CD4-positive, alpha-beta T cell treated with Interleukin-12 subunit alpha and Interleukin-12 subunit beta, for 1 hour (primary cell): ENCODE results near the gene GPC5.
"Not testable (repeated sequence)": the region's sequence is repeated elsewhere in the genome, so short reads cannot be mapped to it uniquely, and the experiment has no call there.

Experiments used
- DNase-seq: peaks from one replicate; pipeline ENCODE4 v3.0.0-alpha.2; 2020

GPC5 gene

DNA sequence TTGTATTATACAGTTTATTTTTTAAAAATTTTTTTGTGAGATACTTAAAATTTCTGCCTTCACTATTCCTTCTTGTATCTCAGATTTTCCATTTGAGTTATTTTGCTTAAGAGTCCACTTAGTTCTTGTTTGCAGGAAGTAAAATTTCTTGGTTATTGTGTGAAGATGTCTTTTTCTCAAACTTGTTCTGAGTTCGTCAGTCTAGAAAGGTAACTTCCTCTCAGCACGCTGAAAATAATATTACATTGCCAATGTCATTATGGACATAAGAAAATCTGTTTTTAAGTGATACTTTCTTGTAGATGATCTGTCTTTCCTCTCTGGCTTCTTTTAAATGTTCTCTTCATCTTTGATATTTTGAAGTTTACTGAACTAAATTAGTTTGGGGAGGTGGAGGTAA is 1096.5 kb downstream of the GPC5 start:
- DNase-seq: no peak

DNA sequence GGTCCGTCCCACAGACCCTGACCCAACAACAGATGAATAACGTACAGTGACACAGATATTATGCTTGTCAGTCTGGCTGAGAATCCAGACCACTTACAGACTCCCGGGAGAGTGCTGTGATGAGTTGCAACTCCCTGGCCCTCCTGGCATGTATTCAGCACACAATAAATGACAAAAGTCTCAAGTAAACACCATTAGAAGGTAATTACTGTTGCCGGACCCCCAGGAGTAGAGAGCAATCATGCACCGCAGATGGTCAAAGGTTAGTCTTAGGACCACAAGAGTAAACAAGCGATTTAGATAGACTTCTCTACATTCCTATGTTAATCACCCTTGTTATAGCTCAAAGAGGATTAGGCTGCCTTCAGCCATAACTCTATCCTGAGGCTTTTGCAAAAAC is 1101.8 kb downstream of the GPC5 start:
- no peak for DNase-seq

DNA sequence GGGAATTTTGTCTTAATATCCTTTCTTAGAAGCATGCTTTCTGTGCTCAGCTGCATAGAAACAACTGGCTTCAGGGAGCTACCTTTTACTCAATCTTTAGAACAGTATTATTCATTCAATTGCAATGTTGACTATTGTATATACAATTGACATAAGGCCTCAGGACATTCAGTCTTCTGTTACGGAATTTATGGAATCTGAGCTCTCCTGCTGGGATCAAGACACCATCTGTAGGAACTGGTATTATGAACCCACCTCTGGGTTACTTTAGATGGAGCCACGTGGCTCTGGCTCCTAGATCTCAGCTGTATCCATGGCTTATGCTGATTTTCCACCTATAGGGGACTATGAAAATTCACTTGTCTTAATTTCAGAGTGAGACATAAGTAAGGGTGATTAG is 1112.0 kb downstream of the GPC5 start:
- no peak for DNase-seq

DNA sequence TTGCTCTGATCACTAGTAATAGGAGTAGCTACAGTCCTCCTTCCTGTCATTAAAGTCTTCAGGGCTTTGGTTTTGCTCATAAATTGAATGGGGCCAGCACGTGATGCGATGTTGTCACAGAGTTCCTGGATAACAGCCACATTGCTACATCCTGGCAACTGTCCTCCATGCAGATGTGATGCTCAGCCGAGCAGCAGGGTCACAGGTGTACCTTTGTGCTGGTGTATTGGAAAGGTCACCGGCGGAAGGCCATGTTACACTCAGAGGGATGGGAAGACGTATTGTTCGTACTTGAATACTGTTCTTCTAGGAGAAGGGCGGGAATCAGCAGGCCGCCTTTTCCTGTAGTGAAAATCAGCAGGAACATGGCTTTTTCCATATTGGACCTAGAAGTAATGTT is 1114.4 kb downstream of the GPC5 start:
- DNase-seq: no peak

DNA sequence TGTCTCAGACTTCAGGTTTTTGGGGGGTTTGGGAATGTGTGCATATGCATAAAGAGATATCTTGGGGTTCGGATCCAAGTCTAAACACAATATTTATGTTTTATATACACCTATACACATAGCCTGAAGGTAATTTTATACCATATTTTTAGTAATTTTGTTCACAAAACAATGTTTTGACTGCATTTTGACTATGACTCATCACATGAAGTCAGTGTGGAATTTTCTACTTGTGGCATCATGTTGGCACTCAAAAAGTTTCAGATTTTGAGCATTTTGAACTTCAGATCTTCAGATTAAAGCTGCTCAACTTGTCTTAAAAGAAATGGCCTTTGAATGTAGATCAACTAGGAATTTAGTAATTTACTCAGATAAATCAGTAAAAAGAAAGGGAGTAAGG is 1115.3 kb downstream of the GPC5 start:
- no peak for DNase-seq

DNA sequence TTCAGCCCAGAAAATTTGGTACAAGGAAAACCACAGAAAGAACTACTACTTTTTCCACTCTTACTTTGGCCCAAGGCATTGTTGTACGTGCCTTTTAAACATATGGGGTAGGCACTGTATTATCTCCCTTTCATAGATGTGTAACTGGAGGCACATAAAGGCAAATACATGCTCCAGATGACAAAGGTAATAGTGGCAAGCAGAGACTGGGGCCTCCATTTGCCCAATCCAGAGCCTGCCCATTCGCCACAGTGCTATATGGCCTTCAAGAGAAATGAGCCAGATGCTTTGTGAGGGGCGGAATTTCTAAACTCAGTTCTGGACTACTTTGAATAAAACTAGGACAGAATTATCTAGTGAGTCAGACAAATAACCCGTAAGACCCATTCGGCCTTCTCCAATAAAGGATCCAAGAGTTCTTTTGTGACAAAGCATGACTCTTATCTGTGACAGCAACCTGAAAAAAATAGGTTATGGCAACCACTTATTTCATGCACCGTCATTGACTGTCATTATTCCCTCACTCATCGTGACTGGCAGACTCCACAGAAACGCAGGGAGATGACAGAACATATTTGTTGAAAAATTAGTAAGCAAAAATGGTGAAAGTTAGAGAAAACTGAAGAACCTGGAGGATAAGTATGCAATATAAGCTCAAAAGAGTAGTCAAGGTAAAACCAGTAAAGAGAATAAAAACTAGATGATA is 1116.2 kb downstream of the GPC5 start:
- DNase-seq: no peak

DNA sequence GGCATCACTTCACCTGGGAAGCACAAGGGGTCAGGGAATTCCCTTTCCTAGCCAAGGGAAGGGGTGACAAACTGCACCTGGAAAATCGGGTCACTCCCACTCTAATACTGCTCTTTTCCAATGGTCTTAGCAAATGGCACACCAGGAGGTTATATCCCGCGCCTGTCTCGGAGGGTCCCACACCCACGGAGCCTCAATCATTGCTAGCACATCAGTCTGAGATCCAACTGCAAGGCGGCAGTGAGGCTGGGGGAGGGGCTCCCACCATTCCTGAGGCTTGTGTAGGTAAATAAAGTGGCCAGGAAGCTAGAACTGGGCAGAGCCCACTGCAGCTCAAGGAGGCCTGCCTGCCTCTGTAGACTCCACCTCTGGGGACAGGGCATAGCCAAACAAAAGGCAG is 1118.5 kb downstream of the GPC5 start:
- DNase-seq: not testable (repeated sequence)

DNA sequence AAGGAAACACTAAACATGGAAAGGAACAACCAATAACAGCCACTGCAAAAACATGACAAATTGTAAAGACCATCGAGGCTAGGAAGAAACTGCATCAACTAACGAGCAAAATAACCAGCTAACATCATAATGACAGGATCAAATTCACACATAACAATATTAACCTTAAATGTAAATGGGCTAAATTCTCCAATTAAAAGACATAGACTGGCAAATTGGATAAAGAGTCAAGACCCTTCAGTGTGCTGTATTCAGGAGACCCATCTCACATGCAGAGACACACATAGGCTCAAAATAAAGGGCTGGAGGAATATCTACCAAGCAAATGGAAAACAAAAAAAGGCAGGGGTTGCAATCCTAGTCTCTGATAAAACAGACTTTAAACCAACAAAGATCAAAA is 1120.2 kb downstream of the GPC5 start:
- not testable (repeated sequence) for DNase-seq

DNA sequence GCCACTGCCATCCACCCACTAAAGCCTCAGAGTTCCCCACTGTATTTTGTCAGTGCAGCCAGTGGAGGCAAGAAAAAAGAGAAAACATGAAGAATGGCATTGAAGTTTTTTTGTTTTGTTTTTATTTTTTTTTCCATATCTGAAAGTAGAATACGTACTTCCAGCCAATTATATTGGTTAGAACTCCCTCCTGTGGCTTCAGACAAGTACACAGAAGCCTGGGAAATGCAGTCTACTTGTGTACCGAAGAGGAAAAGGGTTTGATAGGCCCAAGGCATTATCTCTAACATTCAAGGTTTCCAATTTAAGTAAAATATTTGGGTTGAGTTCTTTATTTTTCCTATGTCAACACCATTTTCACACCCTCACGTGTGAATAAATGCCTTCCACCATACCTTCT is 1131.9 kb downstream of the GPC5 start:
- no peak for DNase-seq

DNA sequence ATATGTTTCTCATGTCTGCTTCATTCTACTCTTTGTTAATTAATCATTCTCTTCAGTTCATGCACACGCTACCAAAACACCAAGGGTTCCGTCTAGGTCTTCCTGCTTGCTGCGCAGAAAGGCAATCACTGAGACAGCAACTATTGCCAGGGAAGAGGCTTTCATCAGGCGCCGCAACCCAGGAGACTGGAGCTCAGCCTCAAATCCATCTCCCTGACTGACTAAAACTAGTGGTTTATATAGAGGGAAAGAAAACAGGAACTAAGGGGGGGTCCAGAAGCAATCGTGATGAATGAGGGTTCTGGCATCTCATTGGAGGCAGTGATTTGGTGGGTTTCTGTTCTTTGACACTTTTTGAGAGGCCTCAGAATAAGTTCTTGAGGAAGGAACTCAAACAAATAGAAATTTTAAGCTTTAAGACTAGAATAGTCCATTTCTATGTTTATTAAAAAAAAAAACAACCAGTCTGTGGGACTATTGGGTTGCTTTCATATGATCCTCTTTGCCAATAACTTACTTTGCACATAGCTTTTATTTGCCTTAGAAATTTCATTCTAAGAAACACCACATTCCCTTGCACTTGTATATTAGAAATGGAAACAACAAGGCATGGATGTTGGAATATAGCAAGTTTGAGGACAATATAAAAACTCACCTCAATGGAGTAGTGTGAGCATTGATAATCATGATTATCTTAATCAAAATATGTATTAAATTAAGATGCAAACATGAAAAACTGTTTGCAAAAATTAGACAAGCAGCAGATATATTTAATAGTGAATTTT is 1137.0 kb downstream of the GPC5 start:
- no peak for DNase-seq

DNA sequence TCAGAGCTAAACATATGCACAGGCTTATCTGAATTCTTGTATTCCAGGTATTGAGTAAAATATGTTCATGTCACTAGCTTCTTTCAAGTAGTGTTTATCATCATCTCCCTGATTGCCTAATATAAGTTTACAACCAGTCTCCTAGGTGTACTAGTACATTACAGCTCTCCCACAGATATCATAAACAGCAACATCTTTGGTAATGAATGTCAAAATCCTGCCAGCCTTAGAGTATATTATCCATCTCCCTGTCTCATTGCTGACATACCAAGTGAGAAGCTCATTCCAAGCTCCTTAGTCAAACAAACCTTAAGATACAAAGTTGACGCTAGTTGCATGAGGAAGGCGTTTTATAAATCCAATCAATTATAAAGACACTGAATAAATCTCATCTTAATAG is 1139.0 kb downstream of the GPC5 start:
- DNase-seq: no peak

DNA sequence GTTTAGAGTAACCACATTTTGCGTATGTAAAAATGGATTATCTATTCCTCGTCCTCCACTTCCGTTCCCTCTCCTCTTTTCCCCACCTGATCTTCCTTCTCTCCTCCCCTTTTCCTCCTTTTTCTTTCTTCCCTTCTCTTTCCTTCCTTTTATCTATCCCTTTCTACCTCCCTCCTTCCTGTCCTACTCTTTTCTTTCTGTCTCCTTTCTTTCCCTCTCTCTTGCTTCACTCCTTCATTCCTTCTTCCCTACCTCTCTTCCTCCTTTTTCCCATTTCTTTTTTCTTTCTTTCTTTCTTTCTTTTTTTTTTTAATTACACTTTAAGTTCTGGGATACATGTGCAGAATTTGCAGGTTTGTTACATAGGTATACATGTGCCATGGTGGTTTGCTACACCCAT is 1139.7 kb downstream of the GPC5 start:
- DNase-seq: no peak

DNA sequence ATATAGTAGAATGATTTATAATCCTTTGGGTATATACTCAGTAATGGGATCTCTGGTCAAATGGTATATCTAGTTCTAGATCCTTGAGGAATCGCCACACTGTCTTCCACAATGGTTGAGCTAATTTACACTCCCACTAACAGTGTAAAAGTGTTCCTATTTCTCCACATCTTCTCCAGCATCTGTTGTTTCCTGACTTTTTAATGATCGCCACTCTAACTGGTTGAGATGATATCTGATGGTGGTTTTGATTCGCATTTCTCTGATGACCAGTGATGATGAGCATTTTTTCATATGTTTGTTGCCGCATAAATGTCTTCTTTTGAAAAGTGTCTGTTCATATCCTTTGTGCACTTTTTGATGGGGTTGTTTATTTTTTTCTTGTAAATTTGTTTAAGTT is 1140.7 kb downstream of the GPC5 start:
- not testable (repeated sequence) for DNase-seq

DNA sequence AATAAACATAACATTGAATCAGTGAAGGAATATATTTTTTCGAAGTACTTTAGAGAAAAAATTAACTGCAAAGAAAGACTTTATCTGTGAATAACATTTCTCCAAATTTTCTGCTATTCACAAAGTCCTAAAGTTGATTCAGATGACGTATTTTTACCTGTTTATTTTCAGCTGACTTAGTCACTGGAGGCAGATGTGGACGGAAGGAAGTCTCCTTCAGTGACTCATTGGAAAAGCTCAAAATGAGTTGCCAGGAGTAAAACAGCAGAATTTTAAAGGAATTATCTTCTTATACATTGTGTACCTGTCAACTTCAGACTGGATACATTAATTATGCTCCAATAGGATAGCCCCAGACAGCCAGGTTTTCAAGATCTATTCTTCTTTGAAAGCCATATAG is 1148.8 kb downstream of the GPC5 start:
- no peak for DNase-seq

DNA sequence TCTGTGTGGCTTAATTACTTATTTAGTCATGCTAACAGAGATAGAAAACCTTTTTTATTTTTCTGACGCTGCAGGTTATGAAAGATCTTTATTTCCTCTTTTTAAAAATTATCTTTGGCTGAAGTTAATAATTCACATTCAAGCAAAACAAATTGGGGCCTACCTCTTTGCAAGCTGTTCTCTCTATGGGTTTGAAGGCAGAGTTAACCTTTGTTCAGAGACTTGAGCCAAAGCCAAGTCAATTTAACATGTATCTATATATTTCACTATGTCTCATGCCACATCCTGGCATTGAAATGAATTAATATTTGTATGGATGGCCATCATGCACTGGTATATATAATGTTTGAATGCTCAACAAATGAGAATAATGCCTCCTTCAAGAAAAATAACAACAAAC is 1150.9 kb downstream of the GPC5 start:
- DNase-seq: no peak

DNA sequence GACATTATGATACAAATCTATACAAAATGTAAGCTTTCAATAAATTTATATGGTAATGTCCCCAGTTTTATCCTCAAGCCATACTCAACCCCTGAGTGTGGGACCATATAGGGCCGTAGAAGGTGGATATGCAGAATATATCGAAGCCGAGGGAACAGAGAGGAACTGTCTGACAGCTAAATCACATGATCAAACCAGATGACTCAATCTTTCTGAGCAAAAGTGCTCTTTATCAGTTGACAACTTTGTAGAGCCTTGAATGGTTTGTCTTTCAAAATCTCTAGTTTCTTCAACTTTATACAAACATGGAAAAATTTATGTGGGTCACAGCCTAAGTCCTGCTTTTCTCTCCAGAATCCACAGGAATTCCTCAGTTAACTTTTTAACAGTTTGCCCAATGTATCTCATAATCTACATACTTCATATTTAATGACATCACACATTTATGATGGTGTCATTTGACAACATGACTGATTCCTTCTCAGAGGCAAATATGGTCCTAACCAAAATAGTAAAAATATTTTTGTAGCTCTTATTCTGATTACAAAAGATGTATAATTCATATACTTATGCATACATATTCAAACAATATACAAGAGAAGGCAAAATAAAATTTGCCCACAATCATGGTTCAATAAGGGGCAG is 1155.2 kb downstream of the GPC5 start:
- DNase-seq: no peak

DNA sequence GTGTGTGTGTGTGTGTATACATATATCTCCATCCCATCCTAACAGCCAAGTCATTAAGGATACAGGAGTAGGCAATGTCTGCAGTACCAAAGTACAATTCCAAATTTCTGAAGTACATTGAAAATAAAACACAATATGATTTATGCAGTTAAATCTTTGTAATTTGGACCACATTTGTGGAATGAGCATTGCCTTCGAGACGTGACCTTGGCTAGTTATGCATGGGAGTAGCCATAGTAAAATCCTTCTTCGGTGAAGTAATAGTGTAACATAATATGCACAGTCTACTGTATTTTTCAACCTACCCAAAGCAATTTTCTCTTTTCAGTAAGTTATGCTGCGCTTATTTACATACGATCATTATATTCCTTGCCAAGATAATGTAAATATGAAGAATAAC is 1162.5 kb downstream of the GPC5 start:
- no peak for DNase-seq

DNA sequence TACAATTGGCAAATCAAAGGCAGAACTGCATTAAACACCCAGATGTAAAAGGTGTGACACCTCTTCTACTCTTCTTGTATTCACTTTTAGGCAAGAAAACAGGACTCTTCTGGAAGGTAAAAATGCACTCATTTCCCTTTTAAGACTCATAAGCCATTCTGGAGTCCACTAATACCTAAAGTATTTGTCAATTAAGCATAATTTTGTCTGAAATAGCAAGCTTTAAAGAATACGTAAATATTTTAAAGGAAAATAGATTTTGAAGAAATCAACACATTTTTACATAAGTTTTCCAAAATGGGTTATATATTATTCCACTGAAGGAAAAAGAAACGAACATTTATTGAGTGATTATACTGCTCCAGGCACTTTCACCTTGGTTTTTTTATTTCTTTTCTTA is 1166.5 kb downstream of the GPC5 start:
- no peak for DNase-seq

DNA sequence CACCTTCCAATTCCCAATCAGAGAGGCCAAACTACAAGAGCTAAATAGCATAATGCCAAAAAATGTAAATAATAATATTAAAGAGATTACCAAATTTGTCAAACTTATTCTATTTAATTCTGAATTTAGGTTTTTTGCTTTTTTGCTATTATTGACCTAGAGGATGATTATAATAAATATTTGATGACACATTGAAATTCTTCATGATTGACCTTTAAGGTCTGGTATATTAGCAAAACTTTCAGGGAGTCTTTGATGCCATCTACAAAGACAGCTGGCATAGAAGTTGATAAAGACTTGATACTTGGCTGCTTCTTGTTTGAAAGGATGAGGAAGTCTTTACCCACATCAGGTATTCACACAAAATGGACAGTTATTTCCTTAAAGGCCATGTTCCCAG is 1168.3 kb downstream of the GPC5 start:
- DNase-seq: no peak

DNA sequence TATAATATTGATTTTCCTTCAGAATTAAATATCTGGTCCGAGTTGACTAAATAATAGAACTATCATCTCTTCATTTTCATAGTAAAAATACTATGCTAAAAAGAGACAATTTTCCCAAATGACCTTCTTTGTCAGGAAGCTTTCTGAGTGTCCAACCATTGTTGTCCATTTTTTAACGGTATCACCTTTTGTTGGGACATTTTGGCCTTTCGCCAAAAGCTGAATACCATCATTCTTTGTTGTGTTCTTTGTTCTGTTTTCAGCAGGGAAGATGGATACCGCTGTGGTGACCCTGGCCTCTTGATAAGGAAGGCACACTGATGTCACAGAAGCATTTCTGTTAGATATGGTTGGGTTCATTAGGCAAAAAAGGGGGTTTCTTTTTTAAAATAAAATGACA is 1173.8 kb downstream of the GPC5 start:
- no peak for DNase-seq

DNA sequence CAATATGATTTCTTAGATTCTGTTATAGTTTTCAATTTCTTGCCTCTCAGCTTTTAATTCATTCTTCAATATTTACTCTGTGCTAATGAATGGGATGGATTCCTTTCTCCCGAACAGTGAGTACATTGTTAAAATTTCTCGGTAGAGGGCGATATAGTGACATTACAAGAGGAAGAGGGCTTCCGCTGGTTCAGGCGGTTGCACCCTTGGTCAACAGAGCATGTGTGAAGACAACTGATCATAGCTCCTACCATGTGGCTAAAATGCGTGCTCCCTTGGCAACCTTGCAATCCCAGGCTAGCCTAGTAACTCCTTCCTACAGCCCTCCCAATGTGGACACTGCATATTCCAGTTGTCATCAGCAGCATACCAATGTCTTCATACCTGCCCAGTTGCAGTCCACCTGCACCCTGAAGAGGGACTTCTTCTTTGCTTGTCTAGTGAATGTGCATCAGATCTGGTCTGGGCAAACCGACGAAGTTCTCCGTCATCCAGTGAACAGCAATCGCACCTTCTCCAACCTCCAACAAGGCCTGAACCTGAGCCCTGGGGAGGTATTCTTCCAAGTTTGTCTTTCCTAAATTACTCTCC is 1175.1 kb downstream of the GPC5 start:
- DNase-seq: no peak

DNA sequence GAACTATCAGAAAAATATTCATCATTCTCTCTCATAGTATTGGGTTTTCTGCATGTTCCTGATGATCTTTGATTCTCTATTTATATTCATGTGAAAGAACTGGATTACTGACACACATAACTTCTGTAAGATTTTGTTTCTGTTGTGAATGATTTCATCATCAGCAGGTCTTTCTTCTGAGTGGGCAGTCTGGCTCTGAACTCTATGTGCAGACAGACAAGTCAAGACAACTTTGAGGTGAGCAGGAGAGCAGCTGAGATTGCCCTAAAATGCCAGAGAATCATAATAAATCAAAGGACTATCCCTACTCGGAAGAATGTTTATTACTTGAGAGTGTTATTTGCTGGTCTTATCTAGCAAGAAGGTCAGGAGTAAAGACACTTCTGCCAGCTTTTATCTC is 1176.1 kb downstream of the GPC5 start:
- DNase-seq: no peak

DNA sequence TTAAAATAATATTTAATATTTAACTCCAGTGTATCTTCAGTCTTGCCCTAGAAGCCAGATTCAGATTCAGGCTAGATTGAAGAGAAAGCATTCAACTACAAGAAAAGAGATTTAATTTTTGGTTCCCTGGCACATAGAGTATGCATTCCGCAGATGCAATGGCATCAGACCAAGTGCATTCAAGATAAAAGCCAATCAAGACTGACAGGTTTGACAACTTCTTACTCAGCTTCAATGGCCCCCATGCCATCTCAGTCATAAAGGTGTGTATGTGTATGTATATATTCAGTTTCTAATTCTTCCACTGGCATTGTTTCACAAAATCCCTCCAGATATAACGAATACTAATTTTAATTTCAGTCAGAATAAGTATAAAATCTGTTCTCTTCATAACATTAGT is 1177.4 kb downstream of the GPC5 start:
- no peak for DNase-seq

DNA sequence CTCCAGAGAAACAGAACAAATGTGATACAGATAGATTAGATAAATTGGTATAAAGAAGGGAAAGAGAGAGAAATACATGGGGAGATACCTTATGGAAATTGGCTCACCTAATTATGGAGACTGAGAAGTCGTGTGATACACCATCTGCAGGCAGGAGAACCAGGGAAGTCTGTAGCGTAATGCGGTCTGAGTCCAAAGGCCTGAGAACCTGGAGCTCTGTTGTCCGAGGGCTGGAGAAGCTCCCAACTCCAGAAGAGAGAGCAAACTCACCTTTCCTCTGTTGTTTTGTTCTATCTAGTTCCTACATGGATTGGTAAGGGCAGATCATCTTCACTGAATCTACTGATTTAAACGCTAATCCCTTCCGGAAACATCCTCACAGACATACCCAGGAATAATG is 1179.9 kb downstream of the GPC5 start:
- DNase-seq: no peak
